CD4-positive, alpha-beta T cell (primary cell): Measurements from ENCODE around the gene SHLD2. TPM values are rescaled to one million over a fixed set of nuclear protein-coding genes. Genes with fewer than 3 reads are reported as not detected.
"Not testable (repeated sequence)": the region's sequence is repeated elsewhere in the genome, so short reads cannot be mapped to it uniquely, and the experiment has no call there.

ENCODE experiments used
- ATAC-seq: fragments of 200-7000 bp; cut with Tn5 transposase; one replicate; pipeline ENCODE4 v1.10.0; 2022; ENCODE audit warnings: mild to moderate bottlenecking; ENCODE audit not compliant: poor library complexity
- CTCF ChIA-PET: fragments of 350-600 bp; sonication (Branson Sonifier 250); formaldehyde crosslinking; loops from one replicate; lab custom pipeline; 2021; ENCODE audit warnings: antibody characterized with exemption, inconsistent platforms; lab: Charles Lee
- POLR2A ChIA-PET: fragments of 350-600 bp; sonication (Branson Sonifier 250); formaldehyde crosslinking; loops from one replicate; lab custom pipeline; 2021; ENCODE audit warnings: antibody characterized with exemption, inconsistent platforms; lab: Charles Lee
- DNase-seq, 14 experiments: peaks; one replicate each; pipeline ENCODE4 v3.0.0-alpha.2; 2013 to 2020; ENCODE audit warnings: mixed read lengths in 2 of 14
- H3K27ac ChIP-seq, 2 donors: one replicate each; pipeline versions ENCODE4 v1.5.1 to v1.7.0; 2013; ENCODE audit warnings: low read length in 2 of 2, low read depth in 1 of 2, mild to moderate bottlenecking in 1 of 2
- H3K27me3 ChIP-seq, 2 experiments: 1 replicate in 1 of 2; 2 replicates in 1 of 2; pipeline versions ENCODE4 v1.6.1 to v1.7.0; 2013; ENCODE audit warnings: low read length in 2 of 2, control low read depth in 1 of 2, mild to moderate bottlenecking in 1 of 2, moderate library complexity in 1 of 2; ENCODE audit not compliant: insufficient read depth in 2 of 2, control insufficient read depth in 1 of 2
- H3K36me3 ChIP-seq: one replicate; pipeline ENCODE4 v1.6.1; 2013; ENCODE audit warnings: low read length, control low read depth; ENCODE audit not compliant: insufficient read depth
- H3K4me1 ChIP-seq: one replicate; pipeline ENCODE4 v1.6.1; 2013; ENCODE audit warnings: low read length, control low read depth; ENCODE audit not compliant: insufficient read depth
- H3K4me3 ChIP-seq: one replicate; pipeline ENCODE4 v1.5.1; 2013; ENCODE audit warnings: mild to moderate bottlenecking, low read length, moderate library complexity
- H3K9me3 ChIP-seq, 2 experiments: 1 replicate in 1 of 2; 2 replicates in 1 of 2; pipeline versions ENCODE4 v1.6.1 to v1.7.0; 2013; ENCODE audit warnings: low read length in 2 of 2, mild to moderate bottlenecking in 2 of 2, control low read depth in 1 of 2, moderate library complexity in 1 of 2; ENCODE audit not compliant: control insufficient read depth in 1 of 2, insufficient read depth in 1 of 2
- H3K27ac Mint-ChIP-seq: one replicate; pipeline ENCODE4 v1.8.0; 2020; ENCODE audit warnings: mixed read lengths
- H3K27me3 Mint-ChIP-seq: one replicate; pipeline ENCODE4 v1.8.0; 2021; ENCODE audit warnings: mixed read lengths
- H3K36me3 Mint-ChIP-seq: one replicate; pipeline ENCODE4 v1.8.0; 2021; ENCODE audit warnings: low read depth, mixed read lengths
- H3K4me1 Mint-ChIP-seq: one replicate; pipeline ENCODE4 v1.8.0; 2021; ENCODE audit warnings: low read depth, mixed read lengths
- H3K4me3 Mint-ChIP-seq: one replicate; pipeline ENCODE4 v1.8.0; 2020; ENCODE audit warnings: mild to moderate bottlenecking, mixed read lengths
- H3K9me3 Mint-ChIP-seq: one replicate; pipeline ENCODE4 v1.8.0; 2020; ENCODE audit warnings: mixed read lengths
- intact Hi-C, 2 experiments: fragments of 100-400 bp; cut with DNase I in 1 of 2; cut with micrococcal nuclease in 1 of 2; formaldehyde crosslinking; loops; one replicate each; pipeline versions ENCODE4 v1.15.1 to v1.9.0; 2023 to 2025; cut with DNase I, micrococcal nuclease
- total RNA-seq, 174 experiments: library from RNA in 2 of 174; stranded (reverse) in 2 of 174; gene quantifications; one replicate each; pipeline ENCODE4 v1.2.3 and lab custom pipeline; 2021 to 2026

The SHLD2 gene
- total RNA-seq, 2 experiments from 2014 or later: 20.6 to 23.0 TPM

- DNase-seq, H3K27me3 Mint-ChIP-seq, H3K4me3 ChIP-seq, H3K36me3 Mint-ChIP-seq, H3K4me3 Mint-ChIP-seq, H3K9me3 Mint-ChIP-seq, H3K9me3 ChIP-seq, CTCF ChIA-PET, H3K27ac Mint-ChIP-seq, ATAC-seq, intact Hi-C loops, H3K4me1 ChIP-seq, POLR2A ChIA-PET, H3K27me3 ChIP-seq, H3K36me3 ChIP-seq, H3K4me1 Mint-ChIP-seq, H3K27ac ChIP-seq: not testable (repeated sequence)
Observed at GRCh38 chr10:87229211-87229610, 134.2 kb downstream of the SHLD2 start.

- ATAC-seq, intact Hi-C loops, H3K4me3 ChIP-seq, H3K36me3 ChIP-seq, H3K27ac Mint-ChIP-seq, H3K9me3 ChIP-seq, H3K4me1 ChIP-seq, POLR2A ChIA-PET, H3K27ac ChIP-seq, H3K4me1 Mint-ChIP-seq, H3K27me3 ChIP-seq, H3K27me3 Mint-ChIP-seq, CTCF ChIA-PET, H3K36me3 Mint-ChIP-seq, H3K4me3 Mint-ChIP-seq, DNase-seq, H3K9me3 Mint-ChIP-seq: not testable (repeated sequence)
Observed at GRCh38 chr10:87234854-87235253, 139.8 kb downstream of the SHLD2 start.

- ATAC-seq, H3K4me1 ChIP-seq, DNase-seq, H3K4me3 Mint-ChIP-seq, H3K27me3 ChIP-seq, H3K36me3 ChIP-seq, H3K27ac Mint-ChIP-seq, CTCF ChIA-PET, H3K36me3 Mint-ChIP-seq, H3K4me3 ChIP-seq, H3K27ac ChIP-seq, H3K27me3 Mint-ChIP-seq, intact Hi-C loops, H3K9me3 ChIP-seq, H3K9me3 Mint-ChIP-seq, H3K4me1 Mint-ChIP-seq, POLR2A ChIA-PET: not testable (repeated sequence)
Observed at GRCh38 chr10:87237244-87237643, 142.2 kb downstream of the SHLD2 start.

- ATAC-seq, CTCF ChIA-PET, H3K4me1 Mint-ChIP-seq, H3K27me3 Mint-ChIP-seq, intact Hi-C loops, POLR2A ChIA-PET, DNase-seq, H3K36me3 Mint-ChIP-seq, H3K9me3 Mint-ChIP-seq, H3K4me3 ChIP-seq, H3K4me3 Mint-ChIP-seq, H3K27ac ChIP-seq, H3K36me3 ChIP-seq, H3K27ac Mint-ChIP-seq, H3K9me3 ChIP-seq, H3K27me3 ChIP-seq, H3K4me1 ChIP-seq: not testable (repeated sequence)
Observed at GRCh38 chr10:87239346-87239808, 144.4 kb downstream of the SHLD2 start.

Other genes with a start within 250 kb of the SHLD2 start
- 1 to 10 TPM in 1 of 2 experiments, under 1 TPM in 1; 0.47 to 1.8 TPM for gene MMRN2, start 137.6 kb upstream of the SHLD2 start, total RNA-seq
- not detected for gene SNCG, start 136.6 kb upstream of the SHLD2 start, total RNA-seq
- not detected for gene ADIRF, start 126.7 kb upstream of the SHLD2 start, total RNA-seq
- not detected for gene FAM25A, start 74.9 kb upstream of the SHLD2 start, total RNA-seq
- gene GLUD1, start 363 bp upstream of the SHLD2 start, total RNA-seq: 10 to 100 TPM; 81.0 to 82.4 TPM
- gene NUTM2A, start 130.2 kb downstream of the SHLD2 start, total RNA-seq: 1 to 10 TPM; 1.2 to 1.6 TPM